Keratinocyte (primary cell): ENCODE results near the gene CFC1B.
"Not testable (repeated sequence)": the region's sequence is repeated elsewhere in the genome, so short reads cannot be mapped to it uniquely, and the experiment has no call there.

ENCODE experiments used
- EZH2 ChIP-seq: IDR thresholded peaks from one replicate; pipeline ENCODE4 v1.6.1; 2012; ENCODE audit warnings: inconsistent platforms, mild to moderate bottlenecking, low read length, moderate library complexity
- TF ChIP-seq, protein P1 (sequence below), 3 experiments: IDR thresholded peaks in 1 of 3; conservative IDR thresholded peaks in 1 of 3; optimal IDR thresholded peaks in 1 of 3; 2 replicates in 2 of 3; 3 replicates in 1 of 3; pipeline versions ENCODE3 to v1.5.1; 2011; ENCODE audit warnings: low read length in 3 of 3, mild to moderate bottlenecking in 3 of 3, moderate library complexity in 2 of 3, control low read depth in 1 of 3, inconsistent platforms in 1 of 3; ENCODE audit not compliant: insufficient read depth in 2 of 3; ENCODE audit errors: extremely low read depth in 1 of 3

DNA sequence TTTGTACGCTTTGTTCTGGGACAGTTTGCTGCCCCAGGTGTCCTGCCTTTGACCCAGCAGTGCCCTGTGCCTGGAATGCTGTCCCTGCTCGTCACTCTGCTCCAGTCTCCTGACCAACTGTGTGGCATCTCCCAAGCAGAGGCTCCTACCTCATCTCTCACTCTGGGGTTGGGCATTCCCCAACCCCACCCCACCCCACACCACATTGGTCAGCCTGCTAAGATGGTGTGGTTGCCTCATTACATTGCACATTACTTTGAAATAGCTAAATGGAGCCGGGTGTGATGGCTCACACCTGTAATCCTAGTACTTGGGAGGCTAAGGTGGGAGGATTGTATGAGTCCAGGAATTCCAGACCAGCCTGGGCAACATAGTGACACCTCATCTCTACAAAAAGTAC lies 50.9 kb downstream of the CFC1B start:
- TF ChIP-seq, protein P1, sequence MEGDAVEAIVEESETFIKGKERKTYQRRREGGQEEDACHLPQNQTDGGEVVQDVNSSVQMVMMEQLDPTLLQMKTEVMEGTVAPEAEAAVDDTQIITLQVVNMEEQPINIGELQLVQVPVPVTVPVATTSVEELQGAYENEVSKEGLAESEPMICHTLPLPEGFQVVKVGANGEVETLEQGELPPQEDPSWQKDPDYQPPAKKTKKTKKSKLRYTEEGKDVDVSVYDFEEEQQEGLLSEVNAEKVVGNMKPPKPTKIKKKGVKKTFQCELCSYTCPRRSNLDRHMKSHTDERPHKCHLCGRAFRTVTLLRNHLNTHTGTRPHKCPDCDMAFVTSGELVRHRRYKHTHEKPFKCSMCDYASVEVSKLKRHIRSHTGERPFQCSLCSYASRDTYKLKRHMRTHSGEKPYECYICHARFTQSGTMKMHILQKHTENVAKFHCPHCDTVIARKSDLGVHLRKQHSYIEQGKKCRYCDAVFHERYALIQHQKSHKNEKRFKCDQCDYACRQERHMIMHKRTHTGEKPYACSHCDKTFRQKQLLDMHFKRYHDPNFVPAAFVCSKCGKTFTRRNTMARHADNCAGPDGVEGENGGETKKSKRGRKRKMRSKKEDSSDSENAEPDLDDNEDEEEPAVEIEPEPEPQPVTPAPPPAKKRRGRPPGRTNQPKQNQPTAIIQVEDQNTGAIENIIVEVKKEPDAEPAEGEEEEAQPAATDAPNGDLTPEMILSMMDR (optimal IDR thresholded peaks at IDR 0.05 in 1 of 3, IDR thresholded peaks at IDR 0.05 in 1 of 3, conservative IDR thresholded peaks at IDR 0.05 in 1 of 3; ENCODE audit: extremely low read depth in 1 of 3, insufficient read depth in 2 of 3, low read length in 3 of 3), result not testable (repeated sequence)
- not testable (repeated sequence) for TF ChIP-seq EZH2
